IPS DF 19.7 (cell line): ENCODE measurements around the gene SLC5A3.

Source experiments
- DNase-seq: peaks from one replicate; pipeline ENCODE4 v3.0.0-alpha.2; 2013; ENCODE audit warnings: low read depth, low spot score

The SLC5A3 gene

GRCh38 chr21:34071683-34072082 is 1.7 kb upstream of the SLC5A3 start:
- no peak for DNase-seq

- DNase-seq, result no peak
Measured at GRCh38 chr21:34072145-34073031, 990 bp upstream of the SLC5A3 start.

DNA sequence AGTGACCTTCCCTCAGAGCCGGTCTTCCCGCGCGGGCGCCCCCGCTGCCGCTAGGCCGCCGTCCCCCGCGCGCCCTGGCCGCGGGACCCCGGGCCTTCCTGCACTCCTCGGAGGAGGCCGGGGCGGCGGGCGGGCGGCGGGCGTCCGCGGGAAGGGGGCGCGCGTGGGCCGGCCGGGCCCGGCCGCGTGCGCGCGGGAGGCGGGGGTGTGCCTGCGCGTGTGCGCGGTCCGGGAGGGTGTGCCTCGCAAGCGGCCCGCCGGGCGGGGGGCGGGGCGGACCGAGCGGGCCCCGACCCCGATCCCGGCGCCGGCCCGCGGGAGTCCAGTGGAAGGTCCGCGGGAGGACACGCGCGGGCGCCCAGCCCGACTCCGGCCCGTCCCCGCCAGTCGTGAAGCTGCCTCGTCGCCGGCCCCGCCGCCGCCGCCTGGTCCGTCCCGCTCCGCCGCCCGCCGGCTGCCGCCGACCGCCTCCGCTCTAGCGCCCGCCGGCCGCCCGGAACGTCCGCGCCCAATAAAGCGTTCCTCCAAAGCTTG is 438 bp downstream of the SLC5A3 start:
- DNase-seq, result no peak

GRCh38 chr21:34074283-34075090 is 1.1 kb downstream of the SLC5A3 start:
- DNase-seq, result no peak

DNA sequence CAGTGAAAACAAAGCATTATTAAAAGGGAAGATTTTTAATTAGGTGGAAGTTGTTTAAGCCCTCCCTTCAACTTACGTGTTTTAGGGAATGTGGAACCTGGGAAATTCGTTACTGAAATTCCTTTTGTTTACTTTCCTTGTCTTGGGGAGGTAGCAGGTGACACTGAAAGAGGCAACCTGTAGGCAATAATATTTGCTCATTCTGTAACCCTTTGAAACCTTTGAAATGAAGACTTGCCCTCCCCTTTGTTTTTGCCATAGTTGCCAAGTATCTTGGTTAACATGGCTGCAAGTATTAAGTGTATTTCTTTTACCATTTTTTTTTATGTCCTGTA is 1.7 kb downstream of the SLC5A3 start:
- no peak for DNase-seq

DNA sequence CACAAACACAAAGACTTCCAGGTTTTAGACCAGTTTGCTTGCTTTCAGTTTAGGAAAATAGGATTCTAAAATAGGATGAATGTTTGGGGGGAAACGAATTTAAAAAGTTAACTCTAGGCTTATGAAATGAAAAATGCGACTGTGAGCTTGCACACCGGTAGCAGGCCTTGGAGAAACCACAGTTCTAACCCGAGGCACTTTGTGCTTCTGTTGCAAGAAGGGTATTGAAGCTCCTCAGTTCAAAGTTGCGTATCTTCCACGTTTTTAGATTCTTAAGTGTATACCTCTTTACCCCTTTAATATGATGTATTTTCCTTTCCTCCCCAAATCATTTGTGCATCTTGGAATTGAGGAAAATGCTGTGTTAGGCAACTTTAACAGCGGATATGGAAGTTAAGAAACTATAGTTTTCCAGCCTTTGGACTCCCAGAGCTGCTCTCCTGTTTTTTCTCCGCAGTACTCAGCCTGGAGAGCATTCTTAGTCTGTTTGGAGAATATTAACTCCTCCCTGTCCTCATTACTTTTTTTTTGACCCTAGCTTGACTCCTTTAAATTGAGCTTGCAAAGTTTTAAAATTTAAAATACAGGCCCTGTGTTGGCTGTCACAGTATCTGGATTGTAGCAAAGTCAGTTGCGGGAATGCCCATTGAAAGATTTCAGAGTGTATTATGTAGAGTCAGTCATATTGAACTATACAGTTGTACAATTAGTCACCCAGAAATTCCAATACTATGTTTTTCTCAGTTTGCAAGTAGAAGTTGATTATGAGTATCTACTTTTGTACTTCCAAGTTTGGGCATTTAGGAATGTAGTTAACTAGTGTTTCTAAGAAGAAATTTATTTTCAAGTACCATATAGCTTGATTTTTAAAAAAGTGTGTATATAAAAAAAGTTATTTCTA is 2.6 kb downstream of the SLC5A3 start:
- DNase-seq, result no peak

DNA sequence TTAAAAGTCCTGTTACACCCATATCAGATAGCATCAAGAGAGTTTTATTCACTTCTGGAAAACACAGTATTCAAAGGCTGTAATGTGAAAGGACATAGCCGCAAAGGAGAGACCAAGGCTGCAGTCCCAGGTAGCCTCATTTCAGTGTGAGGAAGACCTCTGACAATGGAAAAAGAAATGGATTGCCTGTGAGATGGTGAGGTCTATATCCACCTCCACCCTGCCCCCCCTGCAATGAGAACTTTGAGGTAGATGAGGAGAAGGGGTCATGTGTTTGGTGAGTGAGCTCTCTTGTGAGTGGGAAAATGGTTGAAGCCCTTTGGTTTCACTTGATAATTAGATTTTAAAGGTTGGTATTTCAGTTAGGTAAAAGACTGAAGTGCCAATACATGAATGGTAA is 3.5 kb downstream of the SLC5A3 start:
- DNase-seq, result no peak

- no peak for DNase-seq
Measured at GRCh38 chr21:34077888-34078287, 4.5 kb downstream of the SLC5A3 start.

DNA sequence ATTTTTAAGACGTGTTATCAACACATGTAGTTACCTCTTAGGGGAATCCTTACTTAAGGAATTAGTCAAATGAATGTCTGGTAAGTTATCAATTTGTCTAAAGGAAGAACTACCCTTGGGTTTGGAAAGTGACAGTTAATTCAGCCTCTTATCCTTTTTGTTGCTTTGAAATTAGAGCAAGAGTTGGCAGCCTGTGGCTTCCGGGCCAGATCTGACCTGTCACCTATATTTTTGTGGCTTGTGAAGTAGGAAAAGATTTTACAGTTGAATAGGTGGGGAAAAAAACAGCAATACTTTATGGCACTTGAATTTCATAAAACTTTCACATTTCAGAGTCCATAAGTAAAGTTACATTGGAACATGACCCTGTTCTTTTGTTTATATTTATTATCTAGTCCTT is 5.5 kb downstream of the SLC5A3 start:
- DNase-seq, result no peak

DNA sequence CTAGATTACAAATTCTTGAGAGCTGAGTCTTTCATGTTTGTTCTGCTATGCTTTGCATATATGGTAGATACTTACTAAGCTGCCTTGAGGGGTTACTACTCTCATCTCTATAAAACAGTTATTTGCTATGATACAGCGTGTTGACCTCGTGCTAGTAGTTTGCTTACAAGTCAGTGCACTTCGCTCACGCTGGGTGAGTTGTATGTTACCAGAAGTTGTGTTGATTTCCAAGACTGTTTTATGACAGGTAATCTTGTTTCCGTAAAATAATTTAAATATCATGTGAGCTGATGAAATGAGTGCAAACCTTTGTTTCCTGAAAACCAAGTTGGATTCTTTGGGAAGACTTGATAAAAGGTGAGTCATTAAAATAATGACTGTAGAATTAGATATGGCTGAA is 7.3 kb downstream of the SLC5A3 start:
- DNase-seq, result no peak

DNA sequence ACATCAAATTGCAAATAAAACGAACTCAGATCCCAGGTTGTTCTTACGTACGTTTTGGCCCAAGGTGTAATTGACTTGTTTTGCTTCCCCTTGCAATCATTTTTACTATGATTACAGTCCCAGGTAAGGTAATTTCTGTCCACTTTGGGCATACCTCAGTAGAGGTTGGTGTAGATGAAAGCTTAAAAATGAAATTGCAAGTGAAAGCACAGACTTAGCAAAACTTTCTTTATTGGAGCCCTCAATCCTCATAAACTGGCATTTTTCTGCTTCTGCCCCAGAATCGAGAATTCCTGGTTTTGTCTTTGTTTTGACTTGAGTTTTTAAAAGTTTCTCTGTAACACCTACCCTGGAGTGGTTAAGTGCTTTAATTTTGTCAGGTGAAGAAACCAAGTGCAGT is 9.4 kb downstream of the SLC5A3 start:
- no peak for DNase-seq

GRCh38 chr21:34083357-34083756 is 10.0 kb downstream of the SLC5A3 start:
- DNase-seq, result no peak

DNA sequence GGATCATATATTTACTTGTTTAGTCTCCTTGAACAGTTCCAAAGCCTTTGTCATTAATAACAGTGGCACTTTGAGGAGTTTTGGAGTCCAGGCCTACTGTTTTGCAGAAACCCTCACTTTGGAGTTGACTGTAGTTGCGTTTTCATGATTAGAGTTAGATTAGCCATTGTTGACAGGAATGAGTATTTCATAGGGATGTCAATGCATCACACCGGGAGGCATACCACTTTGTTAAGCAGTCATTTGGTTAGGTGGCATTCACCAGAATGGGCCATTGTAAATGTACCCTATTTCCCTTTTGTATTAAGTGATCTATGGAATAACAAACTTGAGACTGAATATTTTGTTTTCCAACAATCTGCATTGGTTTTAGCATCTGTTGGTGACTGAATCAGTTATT is 11.8 kb downstream of the SLC5A3 start:
- no peak for DNase-seq

DNA sequence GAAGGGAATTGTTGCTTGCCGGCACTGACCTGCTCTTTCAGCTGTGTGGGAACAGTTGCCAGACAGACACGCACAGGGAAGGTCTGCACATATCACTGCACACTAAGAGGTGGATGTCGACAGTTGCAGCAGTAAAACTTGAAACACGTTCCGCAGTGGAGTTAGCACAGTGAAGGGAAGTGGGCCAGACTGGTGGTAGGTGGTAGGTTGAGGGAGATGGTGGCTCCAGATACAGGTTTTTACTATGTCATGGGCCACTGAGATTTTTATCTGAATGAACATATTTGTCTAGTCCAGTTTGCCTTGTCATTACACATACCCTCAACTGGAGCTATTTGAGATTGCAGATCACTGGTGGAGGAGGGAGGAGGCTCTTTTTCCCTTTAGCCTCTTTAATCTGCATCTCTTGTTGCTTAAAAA is 13.5 kb downstream of the SLC5A3 start:
- no peak for DNase-seq

GRCh38 chr21:34088752-34089151 is 15.4 kb downstream of the SLC5A3 start:
- DNase-seq, result no peak

DNA sequence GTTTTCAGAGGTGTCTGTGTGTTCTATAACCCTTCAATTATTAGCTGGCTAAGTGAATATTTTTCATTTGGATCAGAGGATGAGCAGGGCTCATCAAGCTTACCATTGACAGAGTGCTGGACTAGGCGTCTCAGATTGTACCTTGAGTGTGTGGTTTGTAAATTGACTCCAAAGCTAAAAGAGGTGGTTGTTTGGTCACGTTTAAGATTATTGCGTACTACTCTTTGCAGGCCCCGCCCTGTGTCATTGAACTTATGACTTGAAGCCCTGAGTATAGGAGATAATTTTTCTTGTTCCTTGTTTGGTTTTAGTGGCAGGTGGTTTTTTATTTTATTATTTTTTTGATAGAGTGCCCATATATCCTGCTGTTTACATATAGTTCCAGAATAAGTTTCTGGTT is 17.7 kb downstream of the SLC5A3 start:
- no peak for DNase-seq

GRCh38 chr21:34091607-34092006 is 18.2 kb downstream of the SLC5A3 start:
- no peak for DNase-seq

GRCh38 chr21:34092262-34092921 is 19.0 kb downstream of the SLC5A3 start:
- DNase-seq, result no peak

DNA sequence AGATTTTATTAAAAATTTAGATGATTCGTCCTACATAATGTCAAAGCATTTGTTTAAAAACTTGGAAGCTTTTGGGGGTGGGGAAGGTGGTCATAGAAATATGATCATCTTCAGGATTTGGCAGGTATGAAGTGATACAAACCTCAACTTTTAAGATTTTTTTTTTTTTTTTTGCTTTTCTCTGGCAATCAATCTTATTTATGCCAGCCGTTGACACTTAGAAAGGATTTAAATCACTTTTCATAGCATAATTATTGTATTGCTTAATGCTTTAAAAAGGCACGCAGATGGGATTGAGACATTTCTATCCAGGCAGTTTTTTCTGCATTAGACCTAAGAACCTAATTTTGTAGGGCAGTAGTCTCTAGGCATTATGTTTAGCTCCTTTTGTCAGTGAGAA is 19.7 kb downstream of the SLC5A3 start:
- no peak for DNase-seq

GRCh38 chr21:34094949-34095348 is 21.6 kb downstream of the SLC5A3 start:
- no peak for DNase-seq

DNA sequence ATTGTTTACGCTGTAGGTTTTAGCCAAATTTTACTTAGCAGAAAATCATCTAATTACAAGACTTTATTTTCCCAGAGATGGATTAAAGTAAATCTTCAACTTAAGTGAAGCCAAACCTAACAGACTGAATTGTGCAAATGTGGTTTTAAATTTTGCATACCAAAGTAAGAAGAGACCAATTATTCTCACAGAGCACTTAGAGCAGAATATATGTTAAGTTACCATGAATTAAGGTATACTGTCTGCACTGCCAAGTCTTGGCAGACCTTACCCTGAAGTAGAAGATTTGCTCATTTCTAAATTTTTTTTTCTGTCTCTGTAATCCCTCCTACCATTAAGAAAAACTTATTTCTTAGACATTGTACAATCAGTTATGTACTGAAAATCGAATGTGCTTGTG is 24.1 kb downstream of the SLC5A3 start:
- DNase-seq, result no peak
